SK-N-MC (cell line): ENCODE data around the gene OR2A5.

ENCODE experiments used
- DNase-seq: peaks from one replicate; pipeline ENCODE4 v3.0.0-alpha.2; 2011; ENCODE audit warnings: low read depth, low spot score
- H3K27ac ChIP-seq: fragments of 200-600 bp; sonication (generic); 2 replicates; pipeline ENCODE4 v1.5.1; 2016; ENCODE audit warnings: mixed run types
- H3K36me3 ChIP-seq: fragments of 200-600 bp; sonication (generic); 2 replicates; pipeline ENCODE4 v1.6.1; 2017; ENCODE audit warnings: antibody characterized with exemption, low read length, mixed read lengths; ENCODE audit not compliant: insufficient read depth
- H3K4me3 ChIP-seq: fragments of 200-600 bp; sonication (generic); 2 replicates; pipeline ENCODE4 v1.5.1; 2016
- H3K9ac ChIP-seq: fragments of 200-600 bp; sonication (generic); 2 replicates; pipeline ENCODE4 v1.8.0; 2017; ENCODE audit warnings: mixed run types, mixed read lengths; ENCODE audit not compliant: insufficient read length
- H3K9me3 ChIP-seq: fragments of 200-600 bp; sonication (generic); 2 replicates; pipeline ENCODE4 v1.6.1; 2017; ENCODE audit warnings: low read depth, mild to moderate bottlenecking, antibody characterized with exemption, low read length, moderate library complexity, mixed read lengths
- EZH2 ChIP-seq: fragments of 200-600 bp; sonication (generic); IDR thresholded peaks from one replicate; pipeline ENCODE4 v1.6.1; 2017; ENCODE audit warnings: antibody characterized with exemption
- FOXP2 ChIP-seq: optimal IDR thresholded peaks from 2 replicates; pipeline ENCODE3; 2011; ENCODE audit warnings: mild to moderate bottlenecking, moderate library complexity; ENCODE audit not compliant: insufficient read depth; ENCODE audit errors: extremely low read length, control extremely low read depth
- POLR2AphosphoS5 ChIP-seq: IDR thresholded peaks from 2 replicates; pipeline ENCODE4 v1.6.1; 2012; ENCODE audit warnings: mild to moderate bottlenecking, low read depth, low read length, borderline replicate concordance

OR2A5 gene

GRCh38 chr7:144011458-144012230 is 37.1 kb upstream of the OR2A5 start:
- no peak overlapping the region for H3K27ac ChIP-seq
- TF ChIP-seq EZH2: no peak
- TF ChIP-seq POLR2AphosphoS5: no peak
- TF ChIP-seq FOXP2: no peak
- DNase-seq: no peak
- H3K9me3 ChIP-seq: no peaks in the 10 kb centered on the region
- no peak overlapping the region for H3K9ac ChIP-seq
- H3K4me3 ChIP-seq: no peak overlapping the region
- no peaks in the 10 kb centered on the region for H3K36me3 ChIP-seq

- no peak for DNase-seq
- no peak for TF ChIP-seq FOXP2
- no peak for TF ChIP-seq POLR2AphosphoS5
- TF ChIP-seq EZH2: no peak
- no peak overlapping the region for H3K27ac ChIP-seq
- H3K36me3 ChIP-seq: no peaks in the 10 kb centered on the region
- no peak overlapping the region for H3K9ac ChIP-seq
- H3K4me3 ChIP-seq: no peak overlapping the region
- H3K9me3 ChIP-seq: no peaks in the 10 kb centered on the region
These were observed 30.7 kb upstream of the OR2A5 start for GRCh38 chr7:144018065-144018464.

GRCh38 chr7:144019457-144019856 is 29.3 kb upstream of the OR2A5 start:
- Histone ChIP-seq H3K36me3 (no peaks in the 10 kb centered on the region), H3K27ac (no peak overlapping the region), H3K4me3 (no peak overlapping the region), H3K9me3 (no peaks in the 10 kb centered on the region), H3K9ac (no peak overlapping the region)
- no peak for DNase-seq
- TF ChIP-seq FOXP2: no peak
- TF ChIP-seq EZH2: no peak
- no peak for TF ChIP-seq POLR2AphosphoS5

GRCh38 chr7:144020340-144020739 is 28.4 kb upstream of the OR2A5 start:
- no peak overlapping the region for H3K4me3 ChIP-seq
- H3K27ac ChIP-seq: no peak overlapping the region
- H3K9ac ChIP-seq: no peak overlapping the region
- no peak for TF ChIP-seq POLR2AphosphoS5
- no peak for TF ChIP-seq EZH2
- no peak for TF ChIP-seq FOXP2
- no peaks in the 10 kb centered on the region for H3K9me3 ChIP-seq
- no peaks in the 10 kb centered on the region for H3K36me3 ChIP-seq
- no peak for DNase-seq

- no peaks in the 10 kb centered on the region for H3K36me3 ChIP-seq
- no peak overlapping the region for H3K9ac ChIP-seq
- no peak overlapping the region for H3K4me3 ChIP-seq
- no peaks in the 10 kb centered on the region for H3K9me3 ChIP-seq
- TF ChIP-seq EZH2 (no peak), POLR2AphosphoS5 (no peak), FOXP2 (no peak)
- H3K27ac ChIP-seq: no peak overlapping the region
- no peak for DNase-seq
These were observed 26.6 kb upstream of the OR2A5 start for GRCh38 chr7:144022169-144022568.

GRCh38 chr7:144023171-144023827 is 25.4 kb upstream of the OR2A5 start:
- no peak for DNase-seq
- TF ChIP-seq EZH2: no peak
- TF ChIP-seq POLR2AphosphoS5: no peak
- TF ChIP-seq FOXP2: no peak
- H3K27ac ChIP-seq: no peak overlapping the region

GRCh38 chr7:144024213-144024612 is 24.5 kb upstream of the OR2A5 start:
- Histone ChIP-seq H3K4me3 (no peak overlapping the region), H3K9ac (no peak overlapping the region), H3K27ac (no peak overlapping the region), H3K36me3 (no peaks in the 10 kb centered on the region), H3K9me3 (no peaks in the 10 kb centered on the region)
- TF ChIP-seq POLR2AphosphoS5 (no peak), EZH2 (no peak), FOXP2 (no peak)
- DNase-seq: no peak

More at GRCh38 chr7:144023171-144023827, 25.4 kb upstream of the OR2A5 start:
- Histone ChIP-seq H3K9ac (no peak overlapping the region), H3K36me3 (no peaks in the 10 kb centered on the region), H3K9me3 (no peaks in the 10 kb centered on the region), H3K4me3 (no peak overlapping the region)

- H3K36me3 ChIP-seq: no peaks in the 10 kb centered on the region
- no peaks in the 10 kb centered on the region for H3K9me3 ChIP-seq
- TF ChIP-seq FOXP2: no peak
- TF ChIP-seq POLR2AphosphoS5: no peak
- no peak for TF ChIP-seq EZH2
- H3K9ac ChIP-seq: no peak overlapping the region
- no peak overlapping the region for H3K27ac ChIP-seq
- no peak for DNase-seq
- no peak overlapping the region for H3K4me3 ChIP-seq
These were observed 22.4 kb upstream of the OR2A5 start for GRCh38 chr7:144026203-144026883.
